Middle frontal gyrus (tissue), 1 donor: ENCODE results near the gene FSHR.

Experiments used
- DNase-seq: peaks from one replicate; pipeline ENCODE4 v3.0.0-alpha.2; 2015; ENCODE audit warnings: low spot score; ENCODE audit errors: extremely low spot score

Gene FSHR

DNA sequence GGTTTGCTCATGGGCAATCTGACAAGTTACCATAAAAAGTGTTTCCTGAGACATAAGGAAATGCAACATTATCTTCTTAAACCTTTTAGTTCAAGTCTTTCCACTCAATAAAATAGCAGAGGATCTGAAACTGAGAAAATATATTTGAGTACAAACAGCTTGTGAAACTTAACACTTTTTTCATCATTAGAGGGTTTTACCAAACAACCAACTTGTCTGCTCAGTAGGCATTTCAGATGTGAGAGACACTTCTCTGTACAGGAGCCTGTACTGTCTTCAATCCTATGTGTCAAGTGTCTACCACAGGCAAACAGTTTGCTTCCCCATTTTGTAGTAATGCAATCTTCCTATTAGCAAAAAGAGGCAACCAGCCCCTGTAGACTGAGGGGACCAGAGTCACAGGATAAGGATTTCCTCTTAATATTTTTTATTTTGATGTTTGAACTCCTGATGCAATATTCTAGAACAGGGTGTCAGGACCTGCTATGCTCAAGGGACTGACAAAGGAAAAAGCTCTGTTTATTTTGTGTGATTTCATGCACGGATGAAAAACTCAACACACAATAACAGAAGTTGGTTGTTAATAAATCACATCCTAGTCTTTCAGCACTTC is 239.7 kb downstream of the FSHR start:
- DNase-seq: no peak
